Upper lobe of left lung (tissue), 4 donors: Measurements from ENCODE around the gene CEP68.
A peak's percentile ranks its signal among the peaks of the same experiment; 100 is the strongest.

Experiments used
- CTCF ChIP-seq, 6 experiments: fragments of 450-650 bp in 4 of 6; fragments of 200-600 bp in 2 of 6; sonication (generic) in 2 of 6; IDR thresholded peaks; one replicate each; pipeline ENCODE4 v1.5.1; 2016 to 2019; ENCODE audit warnings: antibody characterized with exemption in 6 of 6
- EP300 ChIP-seq, 4 donors: sonication (generic); formaldehyde crosslinking; IDR thresholded peaks; one replicate each; pipeline ENCODE4 v1.5.1; 2017; ENCODE audit warnings: antibody characterized with exemption in 4 of 4, control low read depth in 2 of 4
- POLR2A ChIP-seq, 4 donors: fragments of 450-650 bp; IDR thresholded peaks; one replicate each; pipeline ENCODE4 v1.5.1; 2016 to 2017; ENCODE audit warnings: antibody characterized with exemption in 4 of 4, mild to moderate bottlenecking in 2 of 4
- POLR2AphosphoS5 ChIP-seq, 2 donors: sonication (generic); formaldehyde crosslinking; IDR thresholded peaks; one replicate each; pipeline ENCODE4 v1.5.1; 2017; ENCODE audit warnings: antibody characterized with exemption in 2 of 2

GRCh38 chr2:65064728-65065552 is 8.7 kb downstream of the CEP68 start:
- peak; percentile 56 to 88 (median 78) for TF ChIP-seq CTCF (IDR thresholded peaks at IDR 0.05)
- peak; percentile 54 to 59 for TF ChIP-seq POLR2AphosphoS5 (IDR thresholded peaks at IDR 0.05)
- TF ChIP-seq POLR2A (IDR thresholded peaks at IDR 0.05): peak in 1 of 4 donors; percentile 44
- peak in 2 of 4 donors; percentile 51 to 54 for TF ChIP-seq EP300 (IDR thresholded peaks at IDR 0.05)
